GM19023 (cell line): ENCODE measurements around the gene PPP1R12B.
"Not testable (repeated sequence)": the region's sequence is repeated elsewhere in the genome, so short reads cannot be mapped to it uniquely, and the experiment has no call there.

Experiments used
- ATAC-seq: cut with Tn5 transposase; IDR thresholded peaks from one replicate; pipeline ENCODE4 v1.9.1; 2021; ENCODE audit warnings: mild to moderate bottlenecking, moderate library complexity; ENCODE audit not compliant: unreplicated experiment

The PPP1R12B gene

DNA sequence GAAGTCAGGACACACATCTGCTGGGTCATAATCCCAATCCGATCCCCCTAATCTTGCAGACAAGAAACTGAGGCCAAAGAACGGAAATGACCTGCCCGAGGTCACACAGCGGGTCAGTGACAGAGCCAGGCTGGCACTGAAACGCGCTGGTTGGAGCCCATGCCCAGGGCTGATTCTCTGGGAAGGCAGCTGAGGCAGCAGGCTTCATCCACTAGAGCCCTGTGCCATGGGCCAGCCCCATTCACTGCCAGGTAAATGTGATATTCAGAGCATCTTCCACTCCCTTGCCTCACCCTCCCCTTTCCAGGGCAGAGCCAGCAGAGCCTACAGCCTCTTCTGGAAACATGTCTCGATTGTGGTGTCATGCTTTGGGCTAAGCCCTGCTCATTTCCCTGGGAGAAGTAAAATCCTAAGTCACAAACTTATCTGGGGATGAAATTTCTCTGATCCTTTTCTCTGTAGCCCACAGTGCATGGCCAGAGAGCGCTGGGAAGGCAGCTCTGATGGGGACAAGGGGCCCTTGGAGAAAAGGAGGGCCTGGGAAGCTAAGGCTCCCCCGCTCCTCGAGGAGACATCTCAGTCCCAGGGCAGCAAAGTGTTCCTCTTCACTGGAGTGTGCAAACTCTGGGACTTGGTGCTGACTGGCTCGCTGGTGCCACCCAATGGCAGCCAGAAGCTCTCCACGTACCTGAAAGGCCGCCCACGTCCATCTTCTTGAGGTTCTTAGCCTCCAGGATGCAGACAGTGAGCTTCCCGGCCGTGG lies 251.4 kb downstream of the PPP1R12B start:
- ATAC-seq, result peak; percentile 57

DNA sequence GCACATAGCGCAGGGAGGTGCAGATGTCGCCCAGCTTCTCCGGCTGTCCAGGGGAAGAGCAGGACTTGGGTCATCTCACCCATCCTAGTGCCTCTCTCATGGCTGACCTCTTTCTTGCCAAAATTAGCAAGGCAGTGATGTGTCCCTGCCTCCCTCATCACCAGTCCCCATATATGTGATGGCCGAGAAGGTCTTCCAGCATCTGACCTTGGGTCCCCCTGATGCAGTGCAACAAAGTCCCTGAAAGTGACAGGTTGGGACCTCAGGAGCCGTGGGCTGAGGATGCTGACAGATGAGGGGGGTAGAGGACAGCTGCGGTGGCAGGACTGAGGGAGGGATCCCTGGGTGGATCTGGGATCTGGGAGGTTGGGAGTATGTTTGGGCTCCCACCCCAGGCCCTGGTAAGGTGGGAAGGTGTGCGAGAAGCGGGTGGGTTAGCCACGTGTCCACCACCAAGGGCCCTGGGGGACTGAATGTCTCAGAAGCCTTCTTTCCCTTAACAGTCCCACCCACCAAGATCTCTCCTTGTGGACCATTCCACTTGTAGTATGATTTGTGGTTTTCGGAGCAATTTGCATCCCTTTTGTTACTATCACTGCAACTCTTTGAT lies 252.0 kb downstream of the PPP1R12B start:
- no peak for ATAC-seq

DNA sequence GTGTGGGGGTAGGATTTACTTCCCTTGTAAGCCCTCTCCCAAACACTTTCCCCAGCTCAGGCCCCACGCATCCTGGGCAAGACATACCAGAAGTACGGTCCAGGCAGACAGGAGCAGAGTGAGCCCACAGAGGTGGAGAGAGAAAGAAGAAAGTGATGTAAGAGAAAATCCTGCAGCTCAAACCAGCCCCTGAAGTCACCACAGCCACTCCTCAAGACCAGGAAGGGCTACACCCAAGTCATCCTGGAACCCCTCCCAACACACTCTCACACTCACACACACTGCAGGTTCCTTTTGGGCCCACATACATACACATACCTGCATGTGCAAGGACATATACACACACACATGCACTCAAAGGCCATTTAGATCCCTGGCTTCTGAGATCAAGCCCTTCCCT lies 254.9 kb downstream of the PPP1R12B start:
- ATAC-seq, result no peak

DNA sequence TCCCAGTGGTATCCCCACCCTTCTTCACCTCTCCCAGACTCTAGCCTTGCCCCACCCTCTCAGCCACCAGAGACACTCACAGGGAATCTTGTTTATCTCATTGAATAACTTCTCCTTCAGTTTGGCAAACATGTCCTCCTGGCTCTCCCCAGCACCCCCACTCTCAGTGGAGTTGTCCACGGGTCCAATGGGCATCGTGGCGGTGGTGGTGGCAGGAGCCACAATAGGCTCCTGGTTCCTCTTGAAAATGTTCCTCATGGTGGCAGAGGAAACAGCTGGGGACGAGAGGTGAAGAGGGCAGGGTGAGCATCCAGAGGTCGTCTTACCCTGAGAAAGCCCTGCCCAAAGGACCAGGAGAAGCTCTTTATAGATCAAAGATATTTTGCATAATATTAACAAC lies 257.0 kb downstream of the PPP1R12B start:
- ATAC-seq, result no peak

DNA sequence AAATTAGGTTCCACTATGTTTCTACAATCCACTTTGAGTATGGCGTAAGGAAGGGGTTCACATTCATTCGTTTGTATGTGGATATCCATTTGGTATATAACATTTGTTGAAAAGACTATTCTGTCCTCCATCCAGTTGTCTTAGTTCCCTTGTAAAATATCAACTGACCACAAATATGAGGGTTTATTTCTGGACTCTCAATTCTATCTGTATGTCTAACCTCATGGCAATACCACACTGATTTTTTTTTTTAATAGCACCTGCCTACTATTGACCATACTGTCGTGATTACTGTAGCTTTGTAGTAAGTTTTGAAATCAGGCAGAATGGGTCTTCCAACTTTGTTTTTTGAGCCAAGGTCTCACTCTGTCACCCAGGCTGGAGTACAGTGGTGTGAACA lies 263.5 kb downstream of the PPP1R12B start:
- ATAC-seq, result not testable (repeated sequence)

DNA sequence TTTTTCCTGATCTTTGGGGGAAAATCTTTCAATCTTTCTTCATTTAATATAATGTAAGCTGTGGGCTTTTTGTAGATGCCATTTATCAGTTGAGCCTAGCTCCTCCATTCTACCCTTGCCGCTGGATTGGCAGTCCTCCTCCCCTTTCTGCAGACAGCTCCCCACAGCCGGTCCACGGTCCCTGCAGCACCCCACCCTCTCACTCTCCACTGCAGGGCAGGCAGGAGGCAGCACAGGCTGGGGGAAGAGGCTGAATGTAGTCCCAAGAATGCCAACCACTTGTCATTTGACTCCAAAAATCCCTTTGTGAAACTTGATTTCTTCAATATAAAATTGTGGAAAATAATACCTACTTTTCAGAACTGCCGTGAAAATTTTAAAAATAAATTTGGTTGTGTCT lies 265.1 kb downstream of the PPP1R12B start:
- no peak for ATAC-seq

DNA sequence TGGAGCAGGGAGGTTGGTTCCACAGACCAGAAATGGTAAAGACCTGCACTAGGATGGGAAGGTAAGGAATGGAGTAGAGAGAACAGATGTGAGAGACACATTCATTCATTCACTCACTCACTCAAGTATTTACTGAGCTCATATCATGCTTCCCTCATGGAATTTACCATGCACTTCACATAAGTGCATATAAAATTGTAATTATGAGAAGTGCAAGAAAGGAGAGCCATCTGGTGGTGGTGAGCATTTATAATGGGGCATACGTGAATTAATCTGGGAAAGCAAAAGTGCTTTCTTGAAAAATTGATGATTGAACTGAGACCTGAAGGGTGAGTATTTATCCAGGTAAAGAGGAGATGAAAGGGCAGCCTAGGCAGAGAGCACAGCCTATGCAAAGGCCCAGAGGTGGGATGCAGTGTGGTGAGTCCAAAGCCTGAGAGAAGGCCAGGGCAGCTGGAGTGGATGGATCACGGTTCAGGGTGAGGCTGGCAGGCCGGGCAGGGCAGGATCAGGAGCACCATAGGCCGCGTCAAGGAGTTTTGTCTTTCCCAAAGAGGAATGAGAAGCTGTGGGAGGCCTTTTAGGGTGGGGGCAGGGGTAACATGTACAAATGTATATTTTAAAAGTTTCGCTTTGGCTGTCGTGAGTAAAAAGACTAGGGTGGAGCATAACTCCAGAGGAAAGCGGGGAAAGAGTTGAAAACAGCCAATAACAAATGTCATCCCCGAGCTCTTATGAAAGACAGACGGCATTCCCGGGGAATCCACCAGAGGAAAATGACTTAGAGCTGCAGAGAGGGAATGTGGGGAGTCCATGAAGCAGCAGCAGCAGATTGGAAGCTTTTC lies 266.1 kb downstream of the PPP1R12B start:
- not testable (repeated sequence) for ATAC-seq

DNA sequence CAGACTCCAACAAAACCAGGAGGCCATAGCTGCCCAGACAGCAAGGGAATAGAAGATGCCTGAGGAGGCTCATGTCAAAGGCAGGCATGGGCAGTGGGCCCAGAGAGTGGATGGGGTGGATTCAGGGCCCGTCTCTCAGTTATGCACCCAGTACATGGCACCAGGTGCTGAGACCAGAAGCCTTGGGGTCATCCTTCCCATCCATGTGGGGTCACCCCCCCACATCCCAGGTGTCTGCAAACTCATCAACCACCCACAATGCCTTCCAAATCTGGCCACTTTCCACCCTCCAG lies 266.7 kb downstream of the PPP1R12B start:
- ATAC-seq, result not testable (repeated sequence)

DNA sequence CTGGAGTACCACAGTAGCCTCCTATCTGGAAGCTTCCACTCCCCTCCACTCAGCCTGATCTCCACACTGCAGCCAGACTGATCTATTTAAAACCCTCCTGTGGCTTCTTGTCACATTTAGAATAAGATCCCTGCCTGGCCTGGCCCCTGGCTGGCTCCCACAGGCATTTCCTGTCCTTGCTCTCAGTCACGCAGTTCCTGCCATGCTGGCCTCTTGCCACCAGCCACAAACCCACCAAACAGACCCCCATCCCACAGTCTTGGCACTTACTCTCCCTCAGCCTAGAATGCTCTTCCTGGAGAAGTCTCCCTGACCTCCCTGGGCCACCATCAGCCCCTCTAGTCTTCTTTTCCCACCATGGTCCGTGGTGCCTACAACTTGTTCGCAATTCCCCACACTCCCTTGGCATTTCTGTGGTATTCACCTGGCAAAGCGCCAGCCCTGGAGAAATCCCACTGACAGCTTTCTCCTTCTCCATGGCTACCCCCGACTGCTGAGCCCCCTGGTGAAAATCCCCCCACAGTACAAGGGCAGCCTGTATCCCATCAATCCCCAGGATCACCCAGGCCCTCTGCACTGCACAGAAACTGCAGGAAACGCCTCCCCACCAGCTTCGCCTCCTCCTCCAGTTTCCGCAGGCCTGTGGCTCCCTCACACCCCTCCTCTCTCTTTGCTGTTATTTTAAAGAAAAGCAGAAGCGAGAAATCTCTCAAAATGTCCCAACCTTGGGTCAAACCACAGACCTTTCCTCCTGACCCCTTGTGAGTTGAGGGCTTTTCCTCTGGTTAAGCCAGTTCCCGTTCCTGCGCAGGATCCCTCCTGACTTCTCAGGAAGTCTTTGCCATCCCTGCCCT lies 267.2 kb downstream of the PPP1R12B start:
- ATAC-seq, result peak; percentile 77

DNA sequence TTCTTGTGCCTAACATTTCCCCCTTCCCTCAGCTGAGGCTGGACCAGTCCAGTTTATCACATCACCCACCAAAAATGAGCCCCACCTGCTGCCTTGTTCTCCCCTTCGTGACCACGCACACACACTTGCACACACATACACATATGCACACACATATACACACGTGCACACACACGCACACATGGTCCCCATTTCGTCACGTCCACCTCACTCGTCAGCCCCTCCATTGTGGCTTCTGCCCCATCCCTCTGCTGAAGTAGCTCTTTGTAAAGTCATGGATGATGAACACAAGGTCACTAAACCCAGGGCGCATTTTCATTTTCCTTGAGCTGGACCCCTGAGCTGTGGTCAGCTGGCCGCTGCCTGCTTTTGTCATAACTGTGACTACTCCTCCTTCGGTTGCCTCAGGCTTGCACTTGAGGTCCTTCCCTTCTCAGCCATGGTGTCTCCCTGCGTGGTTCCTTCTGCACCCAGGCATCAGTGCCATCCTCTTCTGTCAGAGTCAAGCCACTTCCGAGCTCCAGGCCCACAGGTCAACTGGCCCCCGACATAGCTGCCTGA lies 267.9 kb downstream of the PPP1R12B start:
- peak; percentile 39 for ATAC-seq

DNA sequence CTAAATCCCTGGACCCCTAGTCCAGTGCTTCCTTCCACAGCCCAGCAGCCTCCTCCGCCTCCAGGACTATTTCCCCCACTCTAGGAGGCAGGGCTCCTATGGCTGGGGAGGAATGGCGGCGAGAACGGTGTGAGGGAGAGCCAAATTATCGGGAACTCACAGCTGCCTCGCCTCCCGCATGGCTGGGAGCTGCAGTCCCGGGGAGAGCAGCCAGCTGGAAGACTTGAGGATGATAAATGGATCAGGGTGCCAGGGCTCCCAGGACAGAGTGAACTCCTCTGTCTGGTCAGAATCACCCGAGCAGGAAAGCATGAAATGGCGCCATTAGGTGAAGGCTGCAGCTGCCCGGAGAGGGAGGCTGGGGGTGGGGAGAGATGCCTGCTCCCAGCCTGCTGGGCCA lies 270.5 kb downstream of the PPP1R12B start:
- not testable (repeated sequence) for ATAC-seq

DNA sequence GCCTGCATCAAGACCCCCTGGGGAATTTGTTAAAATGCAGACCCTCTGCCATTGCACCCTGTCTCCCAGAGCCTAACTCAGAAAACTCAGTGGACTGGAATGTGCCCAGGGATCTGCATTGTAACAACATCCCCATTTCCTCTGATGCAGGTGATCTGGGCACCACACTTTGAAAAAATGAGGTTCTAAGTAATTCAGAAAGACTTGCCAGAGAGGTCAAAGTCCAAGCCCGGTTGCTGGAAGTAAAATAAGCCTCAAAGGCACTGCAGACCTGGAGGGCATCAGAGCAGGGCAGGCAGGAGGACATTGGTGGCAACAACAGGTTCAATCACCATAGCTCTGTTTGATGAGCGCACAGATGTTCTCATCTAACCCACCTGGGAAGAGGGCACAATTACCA lies 271.0 kb downstream of the PPP1R12B start:
- ATAC-seq, result no peak

DNA sequence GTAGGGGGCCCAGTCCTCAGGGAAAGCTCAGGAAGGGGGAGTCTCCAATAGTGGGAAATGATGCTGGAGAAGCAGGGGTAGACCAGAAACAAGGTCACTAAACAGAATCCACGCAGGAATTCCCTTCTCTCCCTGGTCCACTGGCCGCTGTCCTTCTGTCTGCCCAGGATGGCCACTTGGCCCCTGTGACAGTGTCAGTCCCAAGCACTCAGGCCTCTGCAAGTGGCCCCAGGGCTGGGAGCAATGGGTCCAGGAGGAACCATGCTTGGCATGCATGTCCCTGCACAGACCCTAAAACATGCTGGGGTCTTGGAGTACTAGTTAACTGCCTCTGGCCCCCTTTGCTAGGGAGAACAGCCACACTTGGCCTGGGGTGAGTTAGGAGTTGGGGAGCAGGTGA lies 271.5 kb downstream of the PPP1R12B start:
- not testable (repeated sequence) for ATAC-seq

DNA sequence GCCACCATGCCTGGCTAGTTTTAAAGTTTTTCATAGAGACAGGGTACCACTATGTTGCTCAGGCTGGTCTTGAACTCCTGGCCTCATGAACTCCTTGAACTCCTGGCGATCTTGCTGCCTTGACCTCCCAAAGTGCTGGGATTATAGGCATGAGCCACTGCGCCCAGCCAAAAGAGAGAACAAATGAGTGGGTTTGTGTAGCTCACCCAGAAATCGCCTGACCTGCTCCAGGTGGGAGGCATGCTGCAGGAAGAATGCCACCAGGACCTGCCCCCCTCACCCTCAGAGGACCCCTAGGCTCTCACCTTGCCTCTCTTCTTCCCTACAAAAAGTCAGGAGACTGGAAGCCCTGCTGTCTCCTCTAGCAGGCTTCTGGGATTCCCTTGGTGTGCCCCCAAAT lies 272.9 kb downstream of the PPP1R12B start:
- no peak for ATAC-seq

DNA sequence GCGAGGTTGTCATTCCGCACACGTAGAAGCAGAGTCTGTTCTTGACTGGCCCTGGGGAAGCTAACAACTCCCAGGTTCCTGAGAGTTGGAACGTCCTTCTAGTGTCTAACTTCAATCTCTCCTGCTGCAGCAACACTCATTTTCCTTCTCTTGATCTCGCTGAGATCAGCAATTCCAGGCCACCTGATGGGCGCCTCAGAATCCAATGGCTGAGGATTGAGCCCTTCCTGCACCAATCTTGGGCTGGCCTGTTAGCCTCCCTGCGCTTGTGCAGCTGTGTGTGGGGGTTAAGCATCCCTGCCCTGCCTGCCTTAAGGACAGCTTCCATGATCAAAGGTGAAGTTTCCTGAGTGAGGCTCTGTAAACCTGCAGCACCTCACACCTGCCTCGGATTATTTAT lies 273.9 kb downstream of the PPP1R12B start:
- ATAC-seq, result no peak

DNA sequence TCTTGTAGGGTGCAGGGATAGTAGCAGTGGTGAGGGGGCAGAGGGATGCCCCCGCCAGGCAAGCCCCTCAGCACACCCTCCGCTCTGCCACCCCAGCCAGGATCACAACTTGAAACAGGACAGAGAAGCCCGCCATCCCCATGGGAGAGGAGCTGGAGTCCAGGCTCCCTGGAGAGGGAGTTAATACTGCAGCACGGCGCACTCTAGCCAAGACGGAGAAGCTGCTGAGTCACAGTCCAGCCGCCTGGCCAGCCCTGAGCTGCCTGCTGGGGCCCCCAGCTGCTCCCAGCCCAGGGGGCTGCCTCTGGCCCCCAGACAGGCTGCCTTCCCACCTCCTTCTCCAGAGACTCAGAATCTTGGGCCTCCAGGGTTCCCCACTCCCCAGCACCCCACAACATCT lies 274.6 kb downstream of the PPP1R12B start:
- ATAC-seq, result no peak

DNA sequence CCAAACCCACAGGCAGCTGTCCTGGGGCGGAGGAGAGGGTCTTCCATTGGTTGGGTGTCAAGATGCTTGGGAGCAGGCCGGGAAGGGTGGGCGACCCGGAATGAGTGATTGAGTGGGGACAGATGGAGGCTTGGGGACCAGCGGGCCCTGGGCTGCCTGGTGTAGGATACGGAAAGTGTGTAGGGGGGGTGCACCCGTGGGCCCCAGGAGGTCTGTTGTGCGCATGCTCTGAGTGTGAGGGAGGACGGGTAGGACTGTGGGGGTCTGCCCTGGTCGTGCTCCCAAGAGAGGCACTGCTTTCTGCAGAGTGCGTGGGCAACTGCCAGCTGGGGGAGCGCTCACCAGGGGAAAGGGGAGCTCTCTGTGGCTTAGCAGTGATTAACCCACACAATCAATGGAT lies 275.0 kb downstream of the PPP1R12B start:
- ATAC-seq, result not testable (repeated sequence)

DNA sequence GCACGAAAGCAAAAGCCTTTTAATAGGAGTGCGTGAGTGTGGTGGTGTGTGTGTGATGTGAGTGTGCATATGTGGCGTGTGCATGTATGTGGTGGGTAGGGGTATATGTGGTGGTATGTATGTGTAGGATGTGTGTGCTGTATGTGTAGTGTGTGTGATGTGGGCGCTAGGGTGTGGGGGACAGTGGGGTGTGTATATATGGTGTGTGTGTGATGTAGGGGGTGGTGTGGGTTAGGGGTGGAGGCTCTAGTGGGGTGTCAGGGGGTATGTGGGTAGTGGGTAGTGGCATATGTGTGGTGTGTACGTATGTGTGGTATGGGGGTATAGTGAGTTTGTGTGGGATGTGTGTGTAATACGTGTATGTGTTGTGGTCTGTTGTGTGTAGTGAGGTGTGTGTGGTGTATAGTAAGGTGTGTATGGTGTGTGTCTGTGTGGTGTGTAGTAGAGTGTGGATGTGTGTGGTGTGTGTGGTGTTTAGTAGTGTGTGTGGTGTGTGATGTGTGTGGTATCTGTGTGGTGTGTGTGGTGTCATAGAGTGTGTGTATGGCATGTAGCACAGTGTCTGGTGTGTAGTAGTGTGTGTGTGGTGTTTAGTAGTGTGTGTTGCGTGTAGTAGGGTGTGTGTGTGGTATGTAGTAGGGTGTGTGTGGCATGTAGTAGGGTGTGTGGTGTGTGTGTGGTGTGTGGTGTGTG lies 275.7 kb downstream of the PPP1R12B start:
- ATAC-seq, result no peak

DNA sequence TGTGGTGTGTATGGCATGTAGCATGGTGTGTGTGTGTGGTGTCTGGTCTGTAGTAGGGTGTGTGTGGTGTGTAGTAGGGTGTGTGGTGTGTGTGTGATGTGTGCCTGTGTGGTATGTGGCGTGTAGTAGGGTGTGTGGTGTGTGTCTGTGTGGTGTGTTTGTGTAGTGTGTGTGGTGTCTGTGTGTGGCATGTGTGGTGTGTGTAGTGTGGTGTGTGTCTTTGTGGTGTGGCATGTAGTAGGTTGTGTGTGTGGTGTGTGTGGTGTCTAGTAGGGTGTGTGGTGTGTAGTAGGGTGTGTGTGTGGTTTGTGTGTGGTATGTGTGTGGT lies 276.2 kb downstream of the PPP1R12B start:
- ATAC-seq, result no peak
